Fibroblast of gingiva (primary cell): Measurements from ENCODE around the gene C20orf144.
"Not testable (repeated sequence)": the region's sequence is repeated elsewhere in the genome, so short reads cannot be mapped to it uniquely, and the experiment has no call there.

Experiments used
- DNase-seq: peaks from one replicate; pipeline ENCODE4 v3.0.0-alpha.2; 2011; ENCODE audit warnings: low read depth

The C20orf144 gene

GRCh38 chr20:33697129-33697528, 35.0 kb downstream of the C20orf144 start:
- peak; percentile 78 for DNase-seq

GRCh38 chr20:33698966-33699365, 36.8 kb downstream of the C20orf144 start:
- not testable (repeated sequence) for DNase-seq

- DNase-seq, result not testable (repeated sequence)
Measured at GRCh38 chr20:33700696-33701441, 38.7 kb downstream of the C20orf144 start.

GRCh38 chr20:33701629-33702450, 39.7 kb downstream of the C20orf144 start:
- no peak for DNase-seq

- DNase-seq, result no peak
Measured at GRCh38 chr20:33702861-33703260, 40.7 kb downstream of the C20orf144 start.

- no peak for DNase-seq
Measured at GRCh38 chr20:33703498-33704137, 41.5 kb downstream of the C20orf144 start.

- no peak for DNase-seq
Measured at GRCh38 chr20:33704197-33704924, 42.2 kb downstream of the C20orf144 start.

GRCh38 chr20:33707668-33708067, 45.5 kb downstream of the C20orf144 start:
- no peak for DNase-seq

- no peak for DNase-seq
Measured at GRCh38 chr20:33709398-33709797, 47.3 kb downstream of the C20orf144 start.

- DNase-seq, result no peak
Measured at GRCh38 chr20:33709905-33710541, 47.9 kb downstream of the C20orf144 start.

GRCh38 chr20:33710681-33711445, 48.7 kb downstream of the C20orf144 start:
- no peak for DNase-seq

GRCh38 chr20:33711446-33711738, 49.3 kb downstream of the C20orf144 start:
- no peak for DNase-seq
